CD4-positive, alpha-beta T cell (primary cell): Measurements from ENCODE around the gene CEP192. TPM values are rescaled to one million over a fixed set of nuclear protein-coding genes. Genes with fewer than 3 reads are reported as not detected.

Source experiments
- ATAC-seq: fragments of 200-7000 bp; cut with Tn5 transposase; one replicate; pipeline ENCODE4 v1.10.0; 2022; ENCODE audit warnings: mild to moderate bottlenecking; ENCODE audit not compliant: poor library complexity
- CTCF ChIA-PET: fragments of 350-600 bp; sonication (Branson Sonifier 250); formaldehyde crosslinking; loops from one replicate; lab custom pipeline; 2021; ENCODE audit warnings: antibody characterized with exemption, inconsistent platforms; lab: Charles Lee
- POLR2A ChIA-PET: fragments of 350-600 bp; sonication (Branson Sonifier 250); formaldehyde crosslinking; loops from one replicate; lab custom pipeline; 2021; ENCODE audit warnings: antibody characterized with exemption, inconsistent platforms; lab: Charles Lee
- DNase-seq, 14 experiments: peaks; one replicate each; pipeline ENCODE4 v3.0.0-alpha.2; 2013 to 2020; ENCODE audit warnings: mixed read lengths in 2 of 14
- H3K27ac ChIP-seq, 2 donors: one replicate each; pipeline versions ENCODE4 v1.5.1 to v1.7.0; 2013; ENCODE audit warnings: low read length in 2 of 2, low read depth in 1 of 2, mild to moderate bottlenecking in 1 of 2
- H3K27me3 ChIP-seq, 2 experiments: 1 replicate in 1 of 2; 2 replicates in 1 of 2; pipeline versions ENCODE4 v1.6.1 to v1.7.0; 2013; ENCODE audit warnings: low read length in 2 of 2, control low read depth in 1 of 2, mild to moderate bottlenecking in 1 of 2, moderate library complexity in 1 of 2; ENCODE audit not compliant: insufficient read depth in 2 of 2, control insufficient read depth in 1 of 2
- H3K36me3 ChIP-seq: one replicate; pipeline ENCODE4 v1.6.1; 2013; ENCODE audit warnings: low read length, control low read depth; ENCODE audit not compliant: insufficient read depth
- H3K4me1 ChIP-seq: one replicate; pipeline ENCODE4 v1.6.1; 2013; ENCODE audit warnings: low read length, control low read depth; ENCODE audit not compliant: insufficient read depth
- H3K4me3 ChIP-seq: one replicate; pipeline ENCODE4 v1.5.1; 2013; ENCODE audit warnings: mild to moderate bottlenecking, low read length, moderate library complexity
- H3K9me3 ChIP-seq, 2 experiments: 1 replicate in 1 of 2; 2 replicates in 1 of 2; pipeline versions ENCODE4 v1.6.1 to v1.7.0; 2013; ENCODE audit warnings: low read length in 2 of 2, mild to moderate bottlenecking in 2 of 2, control low read depth in 1 of 2, moderate library complexity in 1 of 2; ENCODE audit not compliant: control insufficient read depth in 1 of 2, insufficient read depth in 1 of 2
- H3K27ac Mint-ChIP-seq: one replicate; pipeline ENCODE4 v1.8.0; 2020; ENCODE audit warnings: mixed read lengths
- H3K27me3 Mint-ChIP-seq: one replicate; pipeline ENCODE4 v1.8.0; 2021; ENCODE audit warnings: mixed read lengths
- H3K36me3 Mint-ChIP-seq: one replicate; pipeline ENCODE4 v1.8.0; 2021; ENCODE audit warnings: low read depth, mixed read lengths
- H3K4me1 Mint-ChIP-seq: one replicate; pipeline ENCODE4 v1.8.0; 2021; ENCODE audit warnings: low read depth, mixed read lengths
- H3K4me3 Mint-ChIP-seq: one replicate; pipeline ENCODE4 v1.8.0; 2020; ENCODE audit warnings: mild to moderate bottlenecking, mixed read lengths
- H3K9me3 Mint-ChIP-seq: one replicate; pipeline ENCODE4 v1.8.0; 2020; ENCODE audit warnings: mixed read lengths
- intact Hi-C, 2 experiments: fragments of 100-400 bp; cut with DNase I in 1 of 2; cut with micrococcal nuclease in 1 of 2; formaldehyde crosslinking; loops; one replicate each; pipeline versions ENCODE4 v1.15.1 to v1.9.0; 2023 to 2025; cut with DNase I, micrococcal nuclease
- total RNA-seq, 174 experiments: library from RNA in 2 of 174; stranded (reverse) in 2 of 174; gene quantifications; one replicate each; pipeline ENCODE4 v1.2.3 and lab custom pipeline; 2021 to 2026
- TF ChIP-seq, protein P1 (sequence below): fragments of 200-600 bp; IDR thresholded peaks from one replicate; pipeline ENCODE4 v1.8.0; 2022; ENCODE audit warnings: antibody characterized with exemption, mild to moderate bottlenecking

Gene CEP192
- total RNA-seq, 2 experiments from 2014 or later = 23.4 to 25.0 TPM

DNA sequence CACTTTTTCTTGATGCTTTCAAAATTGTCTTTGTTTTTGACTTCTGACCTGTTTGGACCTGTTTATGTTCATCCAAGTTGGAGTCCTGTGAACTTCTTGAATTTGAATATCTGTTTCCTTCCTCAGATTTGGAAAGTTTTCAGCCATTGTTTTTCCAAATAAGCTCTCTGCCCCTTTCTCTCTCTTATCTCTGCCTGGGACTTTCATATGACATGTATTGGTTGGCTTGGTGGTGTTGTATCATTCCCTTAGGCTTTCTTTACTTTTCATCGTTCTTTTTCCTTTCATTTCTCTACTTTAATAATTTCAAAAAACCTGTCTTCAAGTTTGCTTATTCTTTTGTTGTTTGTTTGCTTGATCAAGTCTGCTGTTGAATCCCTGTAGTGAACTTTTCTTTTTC lies 167.3 kb downstream of the CEP192 start:
- Histone ChIP-seq H3K4me3 (no peak overlapping the region), H3K9me3 (peaks cover 6 to 37% of the 10 kb centered on the region in 2 experiments), H3K27me3 (peaks cover 0 to 4% of the 10 kb centered on the region in 2 experiments), H3K36me3 (no peaks in the 10 kb centered on the region), H3K4me1 (no peaks in the 10 kb centered on the region), H3K27ac (no peak overlapping the region)
- intact Hi-C loops = loop anchor here (2.0 to 10.0 kb wide), 4 partner anchors 154 to 764 kb away; partner anchors contain the start of gene CEP192 (in 1 of the 2)
- DNase-seq (no peak), ATAC-seq (no peak)
- peaks cover 23% of the 10 kb centered on the region for H3K36me3 Mint-ChIP-seq
- no peak overlapping the region for H3K27ac Mint-ChIP-seq
- no peak overlapping the region for H3K4me3 Mint-ChIP-seq
- TF ChIP-seq, protein P1, sequence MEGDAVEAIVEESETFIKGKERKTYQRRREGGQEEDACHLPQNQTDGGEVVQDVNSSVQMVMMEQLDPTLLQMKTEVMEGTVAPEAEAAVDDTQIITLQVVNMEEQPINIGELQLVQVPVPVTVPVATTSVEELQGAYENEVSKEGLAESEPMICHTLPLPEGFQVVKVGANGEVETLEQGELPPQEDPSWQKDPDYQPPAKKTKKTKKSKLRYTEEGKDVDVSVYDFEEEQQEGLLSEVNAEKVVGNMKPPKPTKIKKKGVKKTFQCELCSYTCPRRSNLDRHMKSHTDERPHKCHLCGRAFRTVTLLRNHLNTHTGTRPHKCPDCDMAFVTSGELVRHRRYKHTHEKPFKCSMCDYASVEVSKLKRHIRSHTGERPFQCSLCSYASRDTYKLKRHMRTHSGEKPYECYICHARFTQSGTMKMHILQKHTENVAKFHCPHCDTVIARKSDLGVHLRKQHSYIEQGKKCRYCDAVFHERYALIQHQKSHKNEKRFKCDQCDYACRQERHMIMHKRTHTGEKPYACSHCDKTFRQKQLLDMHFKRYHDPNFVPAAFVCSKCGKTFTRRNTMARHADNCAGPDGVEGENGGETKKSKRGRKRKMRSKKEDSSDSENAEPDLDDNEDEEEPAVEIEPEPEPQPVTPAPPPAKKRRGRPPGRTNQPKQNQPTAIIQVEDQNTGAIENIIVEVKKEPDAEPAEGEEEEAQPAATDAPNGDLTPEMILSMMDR = no peak
- ChIA-PET POLR2A (no interaction called here), CTCF (interaction anchor here (0.6 to 1.4 kb wide), 2 partner anchors 9 to 12 kb away, joined by 3 to 7 read pairs; no protein-coding TSS in a partner anchor)
- H3K27me3 Mint-ChIP-seq = peaks cover 10% of the 10 kb centered on the region
- peaks cover 22% of the 10 kb centered on the region for H3K9me3 Mint-ChIP-seq
- no peaks in the 10 kb centered on the region for H3K4me1 Mint-ChIP-seq

DNA sequence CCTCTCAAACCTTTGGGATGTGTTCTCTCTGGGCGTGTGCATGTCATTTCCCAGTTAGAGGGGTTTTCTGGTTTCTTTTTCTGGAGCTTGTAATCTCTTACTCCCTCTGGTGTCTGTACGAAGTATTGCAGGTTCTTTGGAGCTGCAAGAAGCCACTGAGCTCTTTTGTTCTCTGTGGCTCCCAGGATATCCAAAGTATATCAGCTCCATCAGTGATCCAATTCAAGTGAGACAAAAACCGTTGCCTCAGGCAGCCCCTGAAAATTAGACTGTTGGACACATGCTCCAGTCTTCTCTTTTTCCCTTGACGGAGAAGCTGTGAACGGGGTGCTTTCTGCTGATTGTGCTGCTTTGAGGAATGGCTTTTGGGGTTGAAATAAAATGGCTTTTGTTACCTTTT lies 168.4 kb downstream of the CEP192 start:
- peaks cover 22% of the 10 kb centered on the region for H3K9me3 Mint-ChIP-seq
- ChIA-PET CTCF (interaction anchor here (0.6 to 1.4 kb wide), 13 partner anchors 10 to 416 kb away, joined by 3 to 7 read pairs (median 3); no protein-coding TSS in a partner anchor), POLR2A (interaction anchor here (1.1 kb wide), 1 partner anchor 169 kb away, joined by 3 read pairs; the partner anchor contains the start of gene CEP192)
- peaks cover 6 to 37% of the 10 kb centered on the region in 2 experiments for H3K9me3 ChIP-seq
- ATAC-seq (peak; percentile 59), DNase-seq (peak in 5 of 14 experiments; percentile 14 to 77 (median 67))
- TF ChIP-seq, protein P1 = peak; percentile 85
- H3K27ac ChIP-seq = no peak overlapping the region
- no peaks in the 10 kb centered on the region for H3K4me1 ChIP-seq
- H3K4me3 ChIP-seq = no peak overlapping the region
- H3K4me1 Mint-ChIP-seq = no peaks in the 10 kb centered on the region
- H3K4me3 Mint-ChIP-seq = no peak overlapping the region
- intact Hi-C loops = loop anchor here (1.0 to 10.0 kb wide), 7 partner anchors 23 to 765 kb away; partner anchors contain the start of gene CEP192 (in 1 of the 2)
- H3K27me3 ChIP-seq = peaks cover 4 to 5% of the 10 kb centered on the region in 2 experiments
- no peaks in the 10 kb centered on the region for H3K36me3 ChIP-seq
- H3K27ac Mint-ChIP-seq = no peak overlapping the region
- H3K27me3 Mint-ChIP-seq = peaks cover 10% of the 10 kb centered on the region
- H3K36me3 Mint-ChIP-seq = peaks cover 23% of the 10 kb centered on the region

DNA sequence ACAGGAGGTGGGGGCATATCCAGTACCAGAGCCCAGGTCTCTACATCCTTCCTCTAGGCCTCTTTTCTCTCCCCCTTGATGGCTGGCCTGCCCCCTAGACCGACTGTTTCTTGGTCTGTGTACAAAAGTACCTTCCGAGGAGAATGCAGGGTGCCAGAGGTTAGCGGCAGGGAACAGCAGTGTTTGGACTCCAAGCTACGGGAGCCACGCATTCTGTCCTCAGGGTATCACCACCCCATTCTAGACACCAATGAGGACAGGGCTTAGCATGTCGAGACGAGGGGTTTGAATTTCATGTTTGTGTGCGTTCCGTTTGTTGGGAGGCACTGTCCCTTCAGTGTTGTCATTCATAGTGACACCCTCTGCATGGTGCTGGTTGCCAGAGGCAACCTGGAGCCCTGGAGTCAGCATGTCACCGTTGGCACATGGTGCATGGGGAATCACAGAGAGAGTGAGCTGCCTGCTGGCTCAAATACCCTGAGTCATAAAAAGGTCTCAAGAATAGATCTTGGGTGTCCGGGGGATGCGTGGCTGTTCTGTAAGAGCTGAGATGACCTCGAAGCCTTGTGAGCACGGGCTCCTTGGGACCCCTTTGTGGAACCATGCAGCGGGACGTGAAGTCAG lies 170.2 kb downstream of the CEP192 start:
- ChIA-PET POLR2A (no interaction called here), CTCF (no interaction called here)
- peaks cover 8% of the 10 kb centered on the region for H3K27me3 Mint-ChIP-seq
- no peak for ATAC-seq
- peaks cover 13% of the 10 kb centered on the region for H3K9me3 Mint-ChIP-seq
- H3K4me1 Mint-ChIP-seq = no peaks in the 10 kb centered on the region
- H3K4me3 Mint-ChIP-seq = no peak overlapping the region
- H3K27ac ChIP-seq = no peak overlapping the region
- no peaks in the 10 kb centered on the region for H3K4me1 ChIP-seq
- H3K27ac Mint-ChIP-seq = no peak overlapping the region
- intact Hi-C loops = no loop called here
- peaks cover 4 to 5% of the 10 kb centered on the region in 2 experiments for H3K27me3 ChIP-seq
- H3K36me3 ChIP-seq = no peaks in the 10 kb centered on the region
- H3K9me3 ChIP-seq = peaks cover 11 to 23% of the 10 kb centered on the region in 2 experiments
- H3K4me3 ChIP-seq = no peak overlapping the region
- TF ChIP-seq, protein P1 = no peak
- DNase-seq = no peak
- peaks cover 18% of the 10 kb centered on the region for H3K36me3 Mint-ChIP-seq
